Loucy (cell line): ENCODE results near the gene CKAP4.

Experiments
- H2AFZ ChIP-seq: fragments of 200-600 bp; sonication (generic); 2 replicates; pipeline ENCODE4 v1.6.0; 2016; ENCODE audit warnings: antibody characterized with exemption, mild to moderate bottlenecking, low read length, moderate library complexity
- H3F3A ChIP-seq: fragments of 200-600 bp; 2 replicates; pipeline ENCODE4 v1.6.0; 2016; ENCODE audit warnings: antibody characterized with exemption, low read depth, mild to moderate bottlenecking
- H3K27me3 ChIP-seq: fragments of 200-600 bp; sonication (generic); 2 replicates; pipeline ENCODE4 v1.6.1; 2014; ENCODE audit warnings: low read length, mild to moderate bottlenecking; ENCODE audit not compliant: insufficient read depth, poor library complexity, severe bottlenecking
- H3K36me3 ChIP-seq: fragments of 200-600 bp; sonication (generic); 2 replicates; pipeline ENCODE4 v1.6.1; 2016; ENCODE audit warnings: low read length; ENCODE audit not compliant: insufficient read depth
- H3K4me1 ChIP-seq: fragments of 200-600 bp; sonication (generic); 2 replicates; pipeline ENCODE4 v1.5.1; 2014; ENCODE audit warnings: low read length, mild to moderate bottlenecking; ENCODE audit not compliant: insufficient read depth, poor library complexity, severe bottlenecking
- H3K4me2 ChIP-seq: fragments of 200-600 bp; sonication (generic); 2 replicates; pipeline ENCODE4 v1.6.0; 2014; ENCODE audit warnings: antibody characterized with exemption, low read length, low read depth, mild to moderate bottlenecking; ENCODE audit not compliant: poor library complexity, severe bottlenecking
- H3K4me3 ChIP-seq: fragments of 200-600 bp; sonication (generic); 2 replicates; pipeline ENCODE4 v1.5.1; 2014; ENCODE audit warnings: low read length, mild to moderate bottlenecking, mixed read lengths; ENCODE audit not compliant: poor library complexity, severe bottlenecking
- H3K79me2 ChIP-seq: fragments of 200-600 bp; sonication (generic); 2 replicates; pipeline ENCODE4 v1.6.1; 2014; ENCODE audit warnings: low read length; ENCODE audit not compliant: insufficient read depth
- H3K9ac ChIP-seq: fragments of 200-600 bp; sonication (generic); 2 replicates; pipeline ENCODE4 v1.6.0; 2014; ENCODE audit warnings: mild to moderate bottlenecking, low read depth, low read length, moderate library complexity; ENCODE audit not compliant: poor library complexity, severe bottlenecking
- H3K9me2 ChIP-seq: fragments of 200-600 bp; sonication (generic); replicated peaks from 2 replicates; pipeline ENCODE4 v1.6.1; 2016; ENCODE audit warnings: low read depth, low read length, mixed read lengths
- H3K9me3 ChIP-seq: fragments of 200-600 bp; sonication (generic); 2 replicates; pipeline ENCODE4 v1.6.1; 2014; ENCODE audit warnings: mild to moderate bottlenecking, antibody characterized with exemption, low read length, low read depth; ENCODE audit not compliant: insufficient read depth
- H4K20me1 ChIP-seq: fragments of 200-600 bp; sonication (generic); 2 replicates; pipeline ENCODE4 v1.6.0; 2014; ENCODE audit warnings: antibody characterized with exemption, low read length, mild to moderate bottlenecking; ENCODE audit not compliant: insufficient read depth, poor library complexity, severe bottlenecking
- EZH2phosphoT487 ChIP-seq: fragments of 200-600 bp; IDR thresholded peaks from 2 replicates; pipeline ENCODE4 v1.6.1; 2018; ENCODE audit warnings: antibody characterized with exemption, mild to moderate bottlenecking, moderate library complexity, borderline replicate concordance
- TF ChIP-seq, protein P1 (sequence below): fragments of 200-600 bp; sonication (generic); conservative IDR thresholded peaks from 2 replicates; pipeline ENCODE4 v1.5.1; 2014; ENCODE audit warnings: mild to moderate bottlenecking, antibody characterized with exemption, low read length

Gene CKAP4

DNA sequence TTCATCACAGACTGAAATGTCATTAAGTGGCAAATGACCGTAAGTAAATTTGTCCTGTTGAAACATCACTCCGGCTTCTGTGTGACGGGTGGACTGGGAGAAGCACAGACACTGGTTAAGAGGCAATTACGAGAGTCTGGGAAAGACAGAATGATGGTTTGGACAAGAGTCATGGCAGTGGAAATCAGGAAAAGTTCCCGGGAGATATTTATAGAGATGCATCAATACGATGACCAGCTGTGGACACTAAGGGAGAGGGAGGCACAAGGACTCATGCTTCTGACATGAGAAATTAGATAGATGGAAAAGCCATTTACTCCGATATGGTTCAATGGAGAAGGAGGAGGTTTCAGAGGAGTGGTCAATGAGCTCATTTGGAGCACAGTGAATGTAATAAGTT, 27.3 kb downstream of the CKAP4 start:
- no peaks in the 10 kb centered on the region for H3K9me2 ChIP-seq
- H3K4me2 ChIP-seq, result no peak overlapping the region
- no peak overlapping the region for H2AFZ ChIP-seq
- peaks cover 10% of the 10 kb centered on the region; the same call in 1 of the 2 replicates for H3K9me3 ChIP-seq
- H3K79me2 ChIP-seq, result no peaks in the 10 kb centered on the region
- no peaks in the 10 kb centered on the region for H3F3A ChIP-seq
- no peaks in the 10 kb centered on the region for H3K27me3 ChIP-seq
- H4K20me1 ChIP-seq, result no peaks in the 10 kb centered on the region
- H3K4me1 ChIP-seq, result peaks cover 8% of the 10 kb centered on the region
- H3K36me3 ChIP-seq, result no peaks in the 10 kb centered on the region
- H3K4me3 ChIP-seq, result no peak overlapping the region
- no peak overlapping the region for H3K9ac ChIP-seq
- TF ChIP-seq EZH2phosphoT487, result no peak
- TF ChIP-seq, protein P1, sequence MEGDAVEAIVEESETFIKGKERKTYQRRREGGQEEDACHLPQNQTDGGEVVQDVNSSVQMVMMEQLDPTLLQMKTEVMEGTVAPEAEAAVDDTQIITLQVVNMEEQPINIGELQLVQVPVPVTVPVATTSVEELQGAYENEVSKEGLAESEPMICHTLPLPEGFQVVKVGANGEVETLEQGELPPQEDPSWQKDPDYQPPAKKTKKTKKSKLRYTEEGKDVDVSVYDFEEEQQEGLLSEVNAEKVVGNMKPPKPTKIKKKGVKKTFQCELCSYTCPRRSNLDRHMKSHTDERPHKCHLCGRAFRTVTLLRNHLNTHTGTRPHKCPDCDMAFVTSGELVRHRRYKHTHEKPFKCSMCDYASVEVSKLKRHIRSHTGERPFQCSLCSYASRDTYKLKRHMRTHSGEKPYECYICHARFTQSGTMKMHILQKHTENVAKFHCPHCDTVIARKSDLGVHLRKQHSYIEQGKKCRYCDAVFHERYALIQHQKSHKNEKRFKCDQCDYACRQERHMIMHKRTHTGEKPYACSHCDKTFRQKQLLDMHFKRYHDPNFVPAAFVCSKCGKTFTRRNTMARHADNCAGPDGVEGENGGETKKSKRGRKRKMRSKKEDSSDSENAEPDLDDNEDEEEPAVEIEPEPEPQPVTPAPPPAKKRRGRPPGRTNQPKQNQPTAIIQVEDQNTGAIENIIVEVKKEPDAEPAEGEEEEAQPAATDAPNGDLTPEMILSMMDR, result no peak

DNA sequence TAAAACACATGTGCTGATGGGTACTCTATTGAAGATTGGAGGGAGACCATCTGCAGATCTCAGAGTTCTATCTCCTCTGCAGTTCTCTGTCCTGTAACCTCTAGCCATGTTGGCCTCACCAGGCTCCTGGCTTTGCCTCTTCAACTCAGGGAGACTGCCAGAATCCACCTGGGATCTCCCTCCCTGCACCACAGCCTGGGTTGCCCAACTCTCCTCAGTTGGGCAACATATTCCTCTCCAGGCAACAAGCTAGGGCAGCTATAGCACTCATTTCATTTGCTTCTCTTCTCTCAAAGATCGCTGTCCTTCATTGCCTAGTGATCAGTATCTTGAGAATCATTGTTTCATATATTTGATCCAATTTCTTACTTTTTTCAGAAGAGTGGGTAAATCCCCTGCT, 28.8 kb downstream of the CKAP4 start:
- no peak overlapping the region for H2AFZ ChIP-seq

DNA sequence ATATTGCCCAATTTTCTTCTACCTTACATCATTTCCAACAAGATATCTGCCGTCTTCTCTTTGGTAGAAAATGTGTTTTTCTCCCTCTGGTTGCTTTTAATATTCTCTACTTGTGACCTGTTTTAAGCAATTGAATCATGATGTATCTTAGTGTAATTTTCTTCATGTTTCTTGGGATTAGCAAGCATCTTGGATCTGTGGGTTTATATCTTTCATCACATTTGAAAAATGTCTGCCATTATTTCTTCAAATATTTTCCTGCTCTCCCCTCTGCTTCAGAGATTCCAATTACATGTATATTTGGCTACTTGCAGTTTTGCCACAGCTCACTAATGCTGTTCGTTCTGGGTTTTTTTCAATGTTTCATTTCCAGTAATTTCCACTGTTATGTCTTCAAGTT, 30.1 kb downstream of the CKAP4 start:
- Histone ChIP-seq H3F3A (no peaks in the 10 kb centered on the region), H3K9me3 (peaks cover 10% of the 10 kb centered on the region; the same call in 1 of the 2 replicates), H3K27me3 (no peaks in the 10 kb centered on the region), H3K4me2 (no peak overlapping the region), H2AFZ (no peak overlapping the region), H3K79me2 (no peaks in the 10 kb centered on the region), H3K36me3 (no peaks in the 10 kb centered on the region), H4K20me1 (no peaks in the 10 kb centered on the region), H3K9ac (no peak overlapping the region), H3K4me1 (peaks cover 8% of the 10 kb centered on the region), H3K4me3 (no peak overlapping the region), H3K9me2 (no peaks in the 10 kb centered on the region)
- no peak for TF ChIP-seq EZH2phosphoT487
- TF ChIP-seq, protein P1, result no peak

More for the DNA sequence above, 28.8 kb downstream of the CKAP4 start:
- TF ChIP-seq EZH2phosphoT487, result no peak
- TF ChIP-seq, protein P1, result no peak
- H3K36me3 ChIP-seq, result no peaks in the 10 kb centered on the region
- H3K79me2 ChIP-seq, result no peaks in the 10 kb centered on the region
- H3K4me2 ChIP-seq, result no peak overlapping the region
- H3F3A ChIP-seq, result no peaks in the 10 kb centered on the region
- no peaks in the 10 kb centered on the region for H3K9me2 ChIP-seq
- H4K20me1 ChIP-seq, result no peaks in the 10 kb centered on the region
- H3K4me3 ChIP-seq, result no peak overlapping the region
- no peaks in the 10 kb centered on the region for H3K27me3 ChIP-seq
- H3K9me3 ChIP-seq, result peaks cover 10% of the 10 kb centered on the region; the same call in 1 of the 2 replicates
- peaks cover 8% of the 10 kb centered on the region for H3K4me1 ChIP-seq
- no peak overlapping the region for H3K9ac ChIP-seq
